GM12864 (cell line): Measurements from ENCODE around the gene DNAJB14.

Experiments
- DNase-seq: peaks from one replicate; pipeline ENCODE4 v3.0.0-alpha.2; 2011; ENCODE audit warnings: low read depth
- H3K4me3 ChIP-seq: 2 replicates; pipeline ENCODE4 v1.5.1; 2011; ENCODE audit warnings: mild to moderate bottlenecking, low read depth, low read length, control low read depth
- CTCF ChIP-seq: IDR thresholded peaks from 2 replicates; pipeline ENCODE4 v1.5.1; 2011; ENCODE audit warnings: low read depth, mild to moderate bottlenecking, moderate library complexity, low read length, control low read depth, inconsistent platforms; ENCODE audit errors: missing control alignments

The DNAJB14 gene

GRCh38 chr4:99943904-99944437 is 2.4 kb downstream of the DNAJB14 start:
- DNase-seq, result no peak
- no peak overlapping the region for H3K4me3 ChIP-seq
- no peak for TF ChIP-seq CTCF

- TF ChIP-seq CTCF, result no peak
- H3K4me3 ChIP-seq, result no peak overlapping the region
- no peak for DNase-seq
Observed at GRCh38 chr4:99938243-99938753, 8.1 kb downstream of the DNAJB14 start.

GRCh38 chr4:99934891-99935290 is 11.5 kb downstream of the DNAJB14 start:
- no peak overlapping the region for H3K4me3 ChIP-seq
- TF ChIP-seq CTCF, result no peak
- DNase-seq, result no peak

- DNase-seq, result no peak
- no peak for TF ChIP-seq CTCF
- no peak overlapping the region for H3K4me3 ChIP-seq
Observed at GRCh38 chr4:99927566-99927965, 18.9 kb downstream of the DNAJB14 start.

GRCh38 chr4:99921174-99921573 is 25.2 kb downstream of the DNAJB14 start:
- no peak overlapping the region for H3K4me3 ChIP-seq
- no peak for DNase-seq
- TF ChIP-seq CTCF, result no peak

- DNase-seq, result no peak
- TF ChIP-seq CTCF, result no peak
- H3K4me3 ChIP-seq, result no peak overlapping the region
Observed at GRCh38 chr4:99918656-99919055, 27.8 kb downstream of the DNAJB14 start.

GRCh38 chr4:99917575-99917974 is 28.8 kb downstream of the DNAJB14 start:
- TF ChIP-seq CTCF, result no peak
- no peak for DNase-seq
- H3K4me3 ChIP-seq, result no peak overlapping the region
